ENCODE measurements around the gene MXRA7.

Gene MXRA7

DNA sequence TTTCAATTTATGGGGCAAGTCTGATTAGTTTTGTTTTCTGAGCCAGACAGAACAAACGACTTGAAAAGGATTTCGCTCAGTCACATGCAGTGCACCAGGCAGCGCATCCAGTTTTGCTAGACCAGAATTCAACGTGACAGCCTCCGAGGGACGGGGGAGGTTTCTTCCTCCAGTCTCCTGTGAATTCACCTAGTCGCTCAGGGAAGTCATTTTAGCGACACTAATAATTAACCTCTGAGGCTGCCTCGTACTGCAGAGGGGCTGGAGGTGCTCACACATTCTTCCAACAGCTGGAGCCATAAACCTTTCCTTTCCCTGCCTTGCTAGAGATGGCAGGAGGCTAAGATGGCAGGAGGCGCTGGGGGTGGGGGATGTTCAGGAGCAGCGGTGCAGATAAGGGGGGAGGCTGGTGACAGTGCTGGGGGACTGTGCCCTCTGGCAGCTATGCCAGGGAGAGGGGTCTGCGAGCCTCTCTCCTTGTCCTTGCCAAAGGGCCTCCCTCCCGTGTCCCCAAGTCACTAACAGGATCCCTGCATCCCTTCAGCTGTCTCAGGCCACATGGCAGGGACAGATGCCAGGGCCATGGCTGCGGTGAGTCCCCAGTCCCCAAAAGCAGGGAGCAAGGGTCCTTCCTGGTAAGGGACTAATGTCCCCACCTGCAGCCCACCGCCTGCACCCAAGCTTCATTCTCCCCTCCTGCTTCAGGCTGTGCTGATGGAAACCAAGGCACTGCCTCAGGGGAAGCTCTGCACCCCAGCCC, 24.0 kb downstream of the MXRA7 start:
- Mint-ChIP-seq H3K27ac (no peak overlapping the region), H3K4me1 (ENCODE audit: low read depth) (peaks cover 6% of the 10 kb centered on the region), H3K4me3 (no peak overlapping the region), H3K36me3 (ENCODE audit: low read depth) (no peaks in the 10 kb centered on the region), H3K27me3 (no peaks in the 10 kb centered on the region), H3K9me3 (no peaks in the 10 kb centered on the region)
- DNase-seq, result no peak

DNA sequence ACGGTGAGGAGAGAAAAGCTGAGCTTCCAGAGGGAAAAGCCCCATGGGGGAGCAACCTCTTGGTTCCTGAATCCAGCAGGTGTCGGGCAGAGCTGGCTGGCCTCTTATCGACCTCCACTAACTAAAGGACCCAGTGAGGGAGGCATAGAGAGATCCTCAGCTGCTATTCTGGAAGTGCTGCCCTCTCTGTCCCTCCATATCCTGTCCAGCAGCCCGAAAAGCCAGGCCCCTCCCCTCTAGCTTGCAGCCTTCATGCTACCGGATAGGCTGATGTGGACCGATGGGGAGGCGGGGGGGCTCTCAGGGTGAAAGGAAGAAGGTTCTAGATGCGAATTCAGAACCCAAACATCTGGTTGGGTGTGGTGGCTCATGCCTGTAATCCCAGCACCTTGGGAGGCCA, 24.9 kb downstream of the MXRA7 start:
- Mint-ChIP-seq H3K9me3 (no peaks in the 10 kb centered on the region), H3K36me3 (ENCODE audit: low read depth) (no peaks in the 10 kb centered on the region), H3K27ac (no peak overlapping the region), H3K4me1 (ENCODE audit: low read depth) (peaks cover 10% of the 10 kb centered on the region), H3K27me3 (no peaks in the 10 kb centered on the region), H3K4me3 (no peak overlapping the region)
- no peak for DNase-seq

DNA sequence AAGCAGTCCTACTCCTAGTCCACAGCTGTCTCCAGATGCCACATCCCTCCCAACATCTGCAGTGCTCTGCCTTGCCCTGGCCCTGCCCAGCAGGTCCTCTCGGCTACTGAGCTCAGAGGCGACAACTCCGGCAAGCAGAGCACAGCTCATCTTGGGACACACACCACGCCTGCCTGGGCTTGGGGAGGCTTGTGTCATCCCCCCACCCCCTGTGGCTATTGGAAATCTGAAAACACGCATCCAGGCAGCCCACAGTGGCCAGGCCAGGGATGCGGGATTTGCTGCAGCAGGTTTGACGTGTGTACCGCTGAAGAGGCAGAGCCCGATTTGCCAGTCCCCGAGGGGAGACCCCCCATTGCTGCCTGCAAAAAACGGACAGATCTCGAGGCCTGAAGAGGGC, 25.4 kb downstream of the MXRA7 start:
- Mint-ChIP-seq H3K27ac (no peak overlapping the region), H3K9me3 (no peaks in the 10 kb centered on the region), H3K27me3 (no peaks in the 10 kb centered on the region), H3K36me3 (ENCODE audit: low read depth) (no peaks in the 10 kb centered on the region), H3K4me3 (no peak overlapping the region), H3K4me1 (ENCODE audit: low read depth) (peaks cover 10% of the 10 kb centered on the region)
- no peak for DNase-seq

DNA sequence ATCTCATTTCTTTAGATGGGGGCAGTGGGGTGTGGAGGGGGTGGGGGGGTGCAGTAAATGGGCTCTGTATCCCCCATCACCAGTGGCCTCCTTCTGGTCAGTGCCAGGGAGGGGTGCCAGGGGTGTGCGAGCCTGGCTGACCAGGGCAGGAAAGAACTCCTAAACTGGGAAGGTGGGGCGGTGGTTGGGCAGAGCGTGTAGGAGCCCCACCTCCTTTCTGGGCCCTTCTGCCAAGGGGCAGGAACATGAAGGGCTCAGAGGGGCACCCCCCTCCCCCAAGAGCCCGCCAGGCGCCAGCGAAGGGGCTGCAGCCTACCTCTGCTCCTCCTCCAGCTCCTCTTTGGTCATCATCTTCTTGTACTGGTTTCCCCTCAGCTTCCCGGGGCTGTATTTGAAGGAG, 26.0 kb downstream of the MXRA7 start:
- no peak overlapping the region for H3K4me3 Mint-ChIP-seq
- H3K9me3 Mint-ChIP-seq, result no peaks in the 10 kb centered on the region
- H3K27ac Mint-ChIP-seq, result no peak overlapping the region
- H3K36me3 Mint-ChIP-seq (ENCODE audit: low read depth), result no peaks in the 10 kb centered on the region
- no peaks in the 10 kb centered on the region for H3K27me3 Mint-ChIP-seq
- H3K4me1 Mint-ChIP-seq (ENCODE audit: low read depth), result peaks cover 10% of the 10 kb centered on the region
- no peak for DNase-seq

DNA sequence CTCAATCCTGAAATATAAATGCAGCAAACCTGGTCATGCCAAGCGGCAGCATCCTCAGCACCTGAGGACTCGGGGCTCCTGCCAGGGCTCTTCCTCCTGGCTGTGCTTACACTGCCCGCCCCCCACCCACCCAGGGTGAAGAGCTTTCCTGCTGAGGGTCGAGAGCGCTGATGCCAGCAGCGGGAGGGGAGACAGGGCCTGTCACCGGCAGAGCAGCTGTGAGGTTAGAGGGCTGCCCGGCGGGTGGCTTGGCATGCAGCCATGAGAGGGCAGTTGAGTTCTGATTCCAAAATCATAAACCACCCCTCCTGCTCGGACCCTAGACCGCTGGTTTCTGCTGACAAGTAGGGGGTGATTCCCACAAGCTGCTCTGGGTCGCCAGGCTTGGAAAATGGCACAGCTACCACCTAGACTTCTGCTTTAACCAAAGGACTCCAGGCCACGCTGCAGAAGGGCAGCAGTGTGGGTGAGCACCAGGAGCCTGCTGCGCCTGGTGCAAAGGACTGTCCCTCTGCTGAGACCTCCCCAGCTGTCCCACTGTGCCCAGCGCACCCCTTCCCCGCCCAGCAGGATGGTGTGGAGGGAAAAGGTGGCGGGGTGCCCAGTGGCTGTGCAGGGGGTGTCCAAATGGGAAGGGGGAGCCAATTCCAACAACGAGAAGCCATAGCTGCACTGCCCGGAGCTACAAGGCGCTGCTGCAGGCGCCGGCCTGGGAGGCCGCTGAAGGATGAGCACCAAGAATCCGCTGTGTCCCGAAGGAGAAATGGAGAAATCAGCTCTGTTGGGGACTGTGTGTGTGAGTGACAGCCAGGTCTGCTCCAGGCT, 26.6 kb downstream of the MXRA7 start:
- Mint-ChIP-seq H3K4me3 (no peak overlapping the region), H3K4me1 (ENCODE audit: low read depth) (peaks cover 10% of the 10 kb centered on the region), H3K9me3 (no peaks in the 10 kb centered on the region), H3K27me3 (no peaks in the 10 kb centered on the region), H3K36me3 (ENCODE audit: low read depth) (no peaks in the 10 kb centered on the region), H3K27ac (no peak overlapping the region)
- no peak for DNase-seq

DNA sequence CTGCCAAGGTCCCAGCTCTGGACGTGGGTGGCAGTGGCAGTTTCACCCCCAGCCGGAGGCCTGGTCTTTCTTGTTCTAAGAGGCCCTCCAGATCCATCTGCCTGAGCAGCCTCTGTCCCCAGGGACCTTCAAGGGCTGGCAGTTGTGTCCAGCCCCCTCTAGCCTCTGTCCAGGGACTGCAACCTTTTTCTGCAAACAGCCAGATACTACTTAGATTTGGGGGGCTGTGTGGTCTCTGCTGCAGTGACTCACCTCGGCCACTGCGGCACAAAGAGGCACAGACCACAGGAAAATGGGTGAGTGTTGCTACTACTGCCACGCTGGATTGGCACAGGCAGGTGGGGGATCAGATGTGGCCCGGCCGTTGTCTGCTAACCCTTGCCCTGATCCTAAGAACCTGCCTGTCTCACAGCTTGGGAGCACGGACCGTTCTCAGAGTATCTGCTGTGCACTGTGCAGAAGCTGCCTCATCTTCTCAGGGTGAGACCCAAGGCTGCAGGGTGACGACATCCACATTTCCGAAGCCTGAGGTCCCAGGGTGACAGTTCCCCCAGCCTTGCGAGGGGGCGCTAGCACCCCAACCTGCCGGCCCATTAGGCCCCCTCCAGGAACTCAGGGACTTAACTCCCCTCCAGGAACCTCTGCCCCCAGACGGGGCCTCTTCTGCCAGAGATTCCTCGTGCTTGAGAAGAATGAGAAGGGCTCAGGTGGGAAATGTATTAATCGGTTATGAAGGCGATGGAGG, 27.6 kb downstream of the MXRA7 start:
- peaks cover 10% of the 10 kb centered on the region for H3K4me1 Mint-ChIP-seq (ENCODE audit: low read depth)
- H3K36me3 Mint-ChIP-seq (ENCODE audit: low read depth), result no peaks in the 10 kb centered on the region
- no peak overlapping the region for H3K27ac Mint-ChIP-seq

DNA sequence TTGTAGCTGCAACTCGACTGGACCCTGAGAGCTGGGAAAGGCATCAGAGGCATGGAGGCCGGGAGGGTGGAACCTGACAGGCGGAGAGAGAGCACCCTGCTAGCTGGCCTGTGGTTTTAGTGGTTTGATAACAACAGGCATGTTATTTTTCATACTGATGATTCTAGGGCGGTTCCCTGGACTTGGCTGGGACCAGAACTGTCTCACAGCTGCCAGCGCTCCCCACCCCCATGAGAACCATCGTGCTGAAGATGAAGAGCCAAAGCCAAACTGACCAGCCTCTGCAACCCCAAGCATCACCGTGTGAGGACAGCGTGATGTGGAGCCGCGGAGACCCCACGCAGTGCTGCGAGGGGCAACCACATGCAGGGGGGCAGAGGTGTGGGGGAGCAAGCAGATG, 28.5 kb downstream of the MXRA7 start:
- H3K9me3 Mint-ChIP-seq, result no peaks in the 10 kb centered on the region

More for the DNA sequence above, 27.6 kb downstream of the MXRA7 start:
- no peak for DNase-seq
- Mint-ChIP-seq H3K4me3 (no peak overlapping the region), H3K9me3 (no peaks in the 10 kb centered on the region), H3K27me3 (no peaks in the 10 kb centered on the region)

DNA sequence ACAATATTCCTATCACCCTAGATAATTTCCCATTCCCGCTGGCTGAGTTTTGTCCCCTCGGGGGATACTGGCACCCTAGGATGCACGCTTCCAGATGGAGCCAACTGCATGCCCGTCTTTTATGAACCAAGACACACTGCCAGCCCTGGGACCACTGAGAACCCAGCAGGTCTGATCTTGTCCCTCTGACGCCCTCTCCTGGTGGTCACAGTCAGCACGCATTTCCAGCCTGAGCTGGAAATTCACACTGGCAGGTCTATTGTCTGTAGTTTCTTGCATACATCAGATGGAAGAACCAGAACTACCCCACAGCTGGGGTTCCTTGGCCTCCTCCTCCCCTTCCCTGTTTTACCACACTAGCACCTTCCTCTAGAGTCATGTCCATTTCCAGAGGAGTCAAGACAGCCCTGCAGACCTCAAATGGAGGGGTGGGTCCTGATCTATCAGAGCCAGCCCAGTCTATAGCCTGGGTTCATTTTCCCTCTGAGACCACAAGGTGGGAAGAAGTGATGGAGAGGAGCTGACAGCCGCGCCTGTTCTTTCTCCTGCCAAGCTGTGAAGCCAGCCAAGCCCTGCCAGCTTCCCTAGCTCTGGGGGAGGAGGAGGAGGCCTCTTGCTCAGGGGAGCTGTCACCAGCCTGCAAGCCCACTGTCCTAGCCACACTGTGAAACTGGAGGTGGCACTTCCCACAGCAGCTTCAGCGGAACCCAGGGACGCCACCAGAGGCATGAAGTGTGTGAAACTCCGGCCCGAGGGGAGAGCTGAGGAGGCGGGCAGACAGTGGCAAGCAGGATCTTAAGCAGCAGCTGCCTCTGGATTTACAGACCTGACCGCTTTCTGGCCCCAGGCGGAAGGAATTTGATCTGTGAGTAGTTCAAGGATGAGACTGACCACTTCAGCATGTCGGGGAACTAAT, 29.3 kb downstream of the MXRA7 start:
- Mint-ChIP-seq H3K27ac (no peak overlapping the region), H3K36me3 (ENCODE audit: low read depth) (no peaks in the 10 kb centered on the region), H3K4me3 (no peak overlapping the region), H3K27me3 (no peaks in the 10 kb centered on the region), H3K9me3 (no peaks in the 10 kb centered on the region), H3K4me1 (ENCODE audit: low read depth) (peaks cover 10% of the 10 kb centered on the region)
- DNase-seq, result peak; percentile 69

More for the DNA sequence above, 28.5 kb downstream of the MXRA7 start:
- no peak overlapping the region for H3K4me3 Mint-ChIP-seq
- no peak for DNase-seq
- no peak overlapping the region for H3K27ac Mint-ChIP-seq
- peaks cover 10% of the 10 kb centered on the region for H3K4me1 Mint-ChIP-seq (ENCODE audit: low read depth)
- no peaks in the 10 kb centered on the region for H3K27me3 Mint-ChIP-seq
- no peaks in the 10 kb centered on the region for H3K36me3 Mint-ChIP-seq (ENCODE audit: low read depth)

DNA sequence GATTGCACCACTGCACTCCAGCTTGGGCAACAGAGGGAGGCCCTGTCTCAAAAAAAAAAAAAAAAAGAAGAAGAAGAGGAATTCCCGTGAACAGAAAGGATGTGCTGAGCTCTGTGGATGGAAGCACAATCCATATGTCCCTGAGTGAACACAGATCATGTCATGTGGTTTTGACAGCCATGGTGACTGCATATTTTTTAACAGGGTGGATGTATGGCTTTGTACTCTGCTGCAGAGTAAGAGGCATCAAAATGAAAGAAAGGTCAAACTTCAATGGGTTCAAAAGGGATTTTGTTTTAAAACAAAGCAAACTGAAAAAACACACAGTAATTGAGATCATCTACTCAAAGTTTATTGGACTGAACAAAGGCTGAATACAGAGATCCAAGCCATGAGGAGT, 31.5 kb downstream of the MXRA7 start:
- no peak for DNase-seq
- H3K27me3 Mint-ChIP-seq, result no peaks in the 10 kb centered on the region
- no peaks in the 10 kb centered on the region for H3K36me3 Mint-ChIP-seq (ENCODE audit: low read depth)
- H3K9me3 Mint-ChIP-seq, result no peaks in the 10 kb centered on the region
- no peak overlapping the region for H3K27ac Mint-ChIP-seq
- no peak overlapping the region for H3K4me3 Mint-ChIP-seq
- peaks cover 10% of the 10 kb centered on the region for H3K4me1 Mint-ChIP-seq (ENCODE audit: low read depth)

DNA sequence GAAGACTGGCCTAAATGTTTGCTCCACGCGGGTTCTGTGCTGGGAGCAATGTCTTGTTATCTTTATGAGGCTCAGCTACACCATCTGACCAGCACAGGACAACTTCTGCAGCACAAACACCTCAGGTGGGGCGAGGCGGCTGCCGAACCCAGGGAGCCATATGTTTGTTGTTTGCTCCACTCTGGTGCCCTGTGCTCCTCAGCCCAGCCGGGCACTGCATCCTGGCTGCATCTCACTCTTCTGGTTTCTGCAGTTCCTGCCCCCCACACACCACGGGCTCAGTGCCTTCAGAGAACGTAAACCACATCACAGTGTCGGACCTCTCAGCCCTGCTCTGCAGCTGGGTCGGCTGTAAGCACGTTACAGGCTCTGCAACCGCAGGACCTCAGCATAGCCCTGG, 32.4 kb downstream of the MXRA7 start:
- H3K27ac Mint-ChIP-seq, result no peak overlapping the region
- H3K4me1 Mint-ChIP-seq (ENCODE audit: low read depth), result peaks cover 12% of the 10 kb centered on the region
- peak; percentile 43 for DNase-seq
- H3K9me3 Mint-ChIP-seq, result no peaks in the 10 kb centered on the region
- H3K36me3 Mint-ChIP-seq (ENCODE audit: low read depth), result no peaks in the 10 kb centered on the region
- H3K4me3 Mint-ChIP-seq, result no peak overlapping the region
- no peaks in the 10 kb centered on the region for H3K27me3 Mint-ChIP-seq

DNA sequence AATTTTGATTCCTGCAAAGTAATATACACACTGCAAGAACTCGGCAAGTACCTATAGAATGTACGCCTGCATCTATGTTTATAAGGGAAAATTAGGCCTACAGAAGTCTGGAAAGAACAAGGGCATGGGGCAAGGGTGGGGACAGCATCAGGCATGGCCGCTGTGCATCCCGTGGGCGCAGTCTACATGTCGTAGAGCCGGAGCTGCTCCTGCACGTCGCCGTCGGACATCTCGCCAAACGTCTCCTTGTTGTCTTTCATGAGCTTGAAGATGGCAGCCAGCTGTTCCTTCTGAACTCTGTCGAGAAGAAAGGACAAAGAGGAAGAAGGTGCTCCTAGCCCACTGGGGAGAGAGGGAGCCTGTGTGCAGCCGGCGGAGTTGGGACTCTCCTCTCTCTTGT, 33.4 kb downstream of the MXRA7 start:
- Mint-ChIP-seq H3K9me3 (no peaks in the 10 kb centered on the region), H3K4me3 (no peak overlapping the region), H3K36me3 (ENCODE audit: low read depth) (no peaks in the 10 kb centered on the region), H3K4me1 (ENCODE audit: low read depth) (peaks cover 21% of the 10 kb centered on the region), H3K27me3 (no peaks in the 10 kb centered on the region), H3K27ac (no peak overlapping the region)
- DNase-seq, result no peak

DNA sequence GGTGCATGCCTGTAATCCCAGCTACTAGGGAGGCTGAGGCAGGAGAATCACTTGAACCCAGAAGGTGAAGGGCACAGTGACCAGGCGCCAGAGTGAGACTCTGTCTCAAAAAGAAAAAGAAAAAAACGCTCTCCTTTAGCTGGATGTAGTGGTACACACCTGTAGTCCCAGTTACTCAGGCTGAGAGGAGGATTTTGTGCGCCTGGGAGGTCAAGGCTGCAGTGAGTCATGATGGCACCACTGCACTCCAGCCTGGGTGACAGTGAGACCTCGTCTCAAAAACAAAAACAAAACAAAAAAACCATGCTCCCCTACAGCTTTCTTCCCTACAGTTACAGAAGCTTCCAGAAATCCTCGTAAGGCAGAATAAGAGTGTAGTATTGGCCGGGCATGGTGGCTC, 34.1 kb downstream of the MXRA7 start:
- Mint-ChIP-seq H3K27ac (no peak overlapping the region), H3K4me1 (ENCODE audit: low read depth) (peaks cover 22% of the 10 kb centered on the region), H3K4me3 (no peak overlapping the region), H3K36me3 (ENCODE audit: low read depth) (peaks cover 3% of the 10 kb centered on the region), H3K9me3 (no peaks in the 10 kb centered on the region), H3K27me3 (no peaks in the 10 kb centered on the region)
- no peak for DNase-seq

DNA sequence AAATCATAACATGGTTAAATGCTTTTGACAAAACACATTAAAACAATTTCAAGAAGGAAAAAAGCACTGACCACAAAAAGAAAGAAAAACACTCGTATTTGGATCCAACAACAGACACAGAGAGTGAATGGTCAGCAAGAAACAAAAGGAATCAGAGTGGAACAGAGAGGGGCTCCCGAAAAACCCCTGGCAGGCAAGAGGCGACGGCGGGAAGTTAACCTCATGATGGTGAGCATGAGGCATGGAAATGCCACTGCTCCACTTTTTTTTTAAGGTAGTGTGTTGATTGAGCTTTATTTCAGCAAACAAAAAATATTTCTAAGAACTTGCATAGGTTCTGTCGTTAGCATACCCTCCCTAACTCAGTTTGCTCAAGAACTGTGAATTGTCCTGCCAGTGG, 35.1 kb downstream of the MXRA7 start:
- peaks cover 3% of the 10 kb centered on the region for H3K36me3 Mint-ChIP-seq (ENCODE audit: low read depth)
- no peaks in the 10 kb centered on the region for H3K9me3 Mint-ChIP-seq
- no peak for DNase-seq
- H3K4me3 Mint-ChIP-seq, result no peak overlapping the region
- no peaks in the 10 kb centered on the region for H3K27me3 Mint-ChIP-seq
- H3K4me1 Mint-ChIP-seq (ENCODE audit: low read depth), result peaks cover 26% of the 10 kb centered on the region
- no peak overlapping the region for H3K27ac Mint-ChIP-seq

DNA sequence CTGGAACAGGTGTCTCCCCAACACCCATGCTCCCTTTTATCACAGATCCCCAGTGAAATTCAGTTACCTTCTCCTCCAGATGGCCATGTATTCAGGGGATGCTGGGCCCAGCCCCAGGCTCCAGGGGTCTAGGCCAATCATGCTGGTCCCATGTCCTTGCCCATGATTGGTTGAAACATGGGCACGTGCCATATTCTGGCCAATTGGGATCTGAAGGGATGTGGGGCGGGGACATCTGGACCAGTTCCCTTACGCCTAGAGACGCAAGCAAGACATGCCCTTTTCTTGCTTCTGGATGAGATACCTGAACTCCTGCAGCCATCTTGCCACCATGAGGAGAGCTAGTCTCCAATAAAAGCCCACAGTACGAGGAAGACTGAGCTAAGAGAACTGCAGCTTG, 36.2 kb downstream of the MXRA7 start:
- peaks cover 36% of the 10 kb centered on the region for H3K4me1 Mint-ChIP-seq (ENCODE audit: low read depth)
- H3K9me3 Mint-ChIP-seq, result no peaks in the 10 kb centered on the region
- H3K4me3 Mint-ChIP-seq, result no peak overlapping the region
- H3K27me3 Mint-ChIP-seq, result no peaks in the 10 kb centered on the region
- H3K27ac Mint-ChIP-seq, result no peak overlapping the region
- H3K36me3 Mint-ChIP-seq (ENCODE audit: low read depth), result peaks cover 3% of the 10 kb centered on the region
- no peak for DNase-seq

Measured in activated T-cell treated with anti-CD3 and anti-CD28 coated beads, Interleukin-2, amount 50 U/mL, for 24 hours (primary cell).